Effector memory CD4-positive, alpha-beta T cell (primary cell): ENCODE measurements around the gene ALS2.
"Not testable (repeated sequence)": the region's sequence is repeated elsewhere in the genome, so short reads cannot be mapped to it uniquely, and the experiment has no call there.

ENCODE experiments used
- DNase-seq, 3 donors: peaks; one replicate each; pipeline ENCODE4 v3.0.0-alpha.2; 2020
- H3K27ac ChIP-seq: 2 replicates; pipeline ENCODE4 v1.7.0; 2013; ENCODE audit warnings: mild to moderate bottlenecking, low read length, moderate library complexity; ENCODE audit not compliant: insufficient read depth, poor library complexity, severe bottlenecking
- H3K27me3 ChIP-seq: replicated peaks from 2 replicates; pipeline ENCODE4 v1.7.0; 2013; ENCODE audit warnings: mild to moderate bottlenecking, low read length; ENCODE audit not compliant: insufficient read depth, control insufficient read depth, poor library complexity, severe bottlenecking
- H3K36me3 ChIP-seq: 2 replicates; pipeline ENCODE4 v1.7.0; 2013; ENCODE audit warnings: mild to moderate bottlenecking, low read length, moderate library complexity; ENCODE audit not compliant: control insufficient read depth, insufficient read depth
- H3K4me1 ChIP-seq: 2 replicates; pipeline ENCODE4 v1.7.0; 2013; ENCODE audit warnings: low read length, mild to moderate bottlenecking; ENCODE audit not compliant: control insufficient read depth, insufficient read depth, poor library complexity, severe bottlenecking
- H3K4me3 ChIP-seq: 2 replicates; pipeline ENCODE4 v1.7.0; 2013; ENCODE audit warnings: low read length, low read depth, mild to moderate bottlenecking; ENCODE audit not compliant: insufficient read depth, poor library complexity, severe bottlenecking
- H3K9me3 ChIP-seq: 2 replicates; pipeline ENCODE4 v1.7.0; 2013; ENCODE audit warnings: mild to moderate bottlenecking, low read length, moderate library complexity; ENCODE audit not compliant: control insufficient read depth
- total RNA-seq, 3 donors: gene quantifications; one replicate each; lab custom pipeline; 2026; lab: John Stamatoyannopoulos, UW

The ALS2 gene
- total RNA-seq: 23.9 to 27.1 (median 25.2) reads per million in 3 donors

GRCh38 chr2:201780674-201781493, at the start of gene ALS2:
TSS of gene ALS2 (minus strand) at chr2:201780933. CDS start at chr2:201768885, 12,048 bp downstream.
- H3K27me3 ChIP-seq: no peaks in the 10 kb centered on the region
- DNase-seq: peak; percentile 86 to 91 (median 89)
- H3K27ac ChIP-seq: peak within 1 kb of the TSS; percentile 78
- peaks cover 15% of the 10 kb centered on the region for H3K4me1 ChIP-seq
- no peaks in the 10 kb centered on the region for H3K36me3 ChIP-seq
- peak within 1 kb of the TSS; percentile 77 for H3K4me3 ChIP-seq
- H3K9me3 ChIP-seq: no peaks in the 10 kb centered on the region

DNA sequence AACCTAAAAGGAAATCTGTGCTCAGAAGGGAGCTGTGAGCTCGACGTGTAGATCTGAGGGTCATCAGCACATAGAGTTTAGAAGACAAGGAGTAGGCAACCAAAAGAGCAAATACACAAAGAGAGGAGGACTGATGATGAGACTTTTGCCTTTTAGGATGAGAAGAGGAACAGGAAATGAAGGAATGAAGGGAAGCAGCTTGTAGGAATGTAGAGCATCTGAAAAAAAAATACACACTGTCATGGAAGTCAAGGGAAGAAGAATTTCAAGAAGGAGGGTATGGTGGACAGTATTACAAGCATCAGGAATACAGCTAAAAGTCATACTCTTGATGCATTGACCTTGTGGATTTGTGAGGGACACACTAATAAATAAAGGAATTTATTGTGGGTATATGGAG, 47.5 kb upstream of the ALS2 start:
- H3K4me1 ChIP-seq: no peaks in the 10 kb centered on the region
- no peaks in the 10 kb centered on the region for H3K27me3 ChIP-seq
- no peaks in the 10 kb centered on the region for H3K9me3 ChIP-seq
- no peak overlapping the region for H3K27ac ChIP-seq
- no peak for DNase-seq
- no peak overlapping the region for H3K4me3 ChIP-seq
- no peaks in the 10 kb centered on the region for H3K36me3 ChIP-seq

DNA sequence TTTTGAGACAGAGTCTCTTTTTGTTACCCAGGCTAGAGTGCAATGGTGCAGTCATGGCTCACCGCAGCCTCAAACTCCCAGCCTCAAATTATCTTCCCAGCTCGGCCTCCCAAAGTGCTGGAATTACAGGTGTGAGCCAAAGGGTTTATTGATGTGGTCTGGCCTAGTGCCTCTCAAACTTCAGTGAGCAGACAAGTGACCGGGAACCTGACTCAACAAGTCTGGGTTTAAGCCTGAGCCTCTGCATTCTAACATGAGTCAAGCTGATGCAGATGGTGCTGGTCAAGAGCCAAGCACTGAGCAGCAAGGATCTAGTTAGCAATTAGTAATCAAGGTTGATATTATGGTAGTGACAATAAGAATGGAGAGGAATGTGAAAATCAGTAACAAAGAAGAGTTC, 46.9 kb upstream of the ALS2 start:
- H3K4me3 ChIP-seq: no peak overlapping the region
- no peaks in the 10 kb centered on the region for H3K9me3 ChIP-seq
- DNase-seq: no peak
- H3K27ac ChIP-seq: no peak overlapping the region
- H3K4me1 ChIP-seq: no peaks in the 10 kb centered on the region
- no peaks in the 10 kb centered on the region for H3K27me3 ChIP-seq
- no peaks in the 10 kb centered on the region for H3K36me3 ChIP-seq

DNA sequence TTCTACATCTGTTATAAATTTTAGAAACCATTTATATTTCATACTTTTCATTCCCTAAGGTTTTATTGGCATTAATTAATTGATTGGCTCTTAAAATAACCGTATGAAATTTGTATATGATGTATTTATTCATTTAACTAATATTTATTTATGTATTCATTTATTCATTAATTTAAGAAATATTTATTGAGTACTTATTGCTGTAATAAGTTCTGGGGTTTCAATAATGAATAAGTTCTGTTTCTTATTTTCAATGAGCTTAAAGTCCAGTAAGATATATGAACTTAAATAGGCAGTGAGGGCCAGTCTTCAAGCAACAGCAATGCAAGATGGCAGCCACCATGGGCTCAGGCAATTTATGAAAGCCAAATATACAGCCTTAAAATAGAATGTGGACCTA, 43.5 kb upstream of the ALS2 start:
- no peak for DNase-seq
- no peaks in the 10 kb centered on the region for H3K9me3 ChIP-seq
- H3K27me3 ChIP-seq: no peaks in the 10 kb centered on the region

GRCh38 chr2:201821080-201821479, 40.3 kb upstream of the ALS2 start:
- H3K36me3 ChIP-seq: no peaks in the 10 kb centered on the region
- H3K27me3 ChIP-seq: no peaks in the 10 kb centered on the region
- no peak overlapping the region for H3K4me3 ChIP-seq
- H3K9me3 ChIP-seq: no peaks in the 10 kb centered on the region
- H3K4me1 ChIP-seq: no peaks in the 10 kb centered on the region
- DNase-seq: no peak
- H3K27ac ChIP-seq: no peak overlapping the region

More for the DNA sequence above, 43.5 kb upstream of the ALS2 start:
- Histone ChIP-seq H3K27ac (no peak overlapping the region), H3K4me1 (no peaks in the 10 kb centered on the region), H3K36me3 (no peaks in the 10 kb centered on the region), H3K4me3 (no peak overlapping the region)

GRCh38 chr2:201820383-201821007, 39.8 kb upstream of the ALS2 start:
- Histone ChIP-seq H3K36me3 (no peaks in the 10 kb centered on the region), H3K27ac (no peak overlapping the region), H3K9me3 (no peaks in the 10 kb centered on the region), H3K4me1 (no peaks in the 10 kb centered on the region), H3K27me3 (peaks cover 3% of the 10 kb centered on the region), H3K4me3 (no peak overlapping the region)
- DNase-seq: no peak

DNA sequence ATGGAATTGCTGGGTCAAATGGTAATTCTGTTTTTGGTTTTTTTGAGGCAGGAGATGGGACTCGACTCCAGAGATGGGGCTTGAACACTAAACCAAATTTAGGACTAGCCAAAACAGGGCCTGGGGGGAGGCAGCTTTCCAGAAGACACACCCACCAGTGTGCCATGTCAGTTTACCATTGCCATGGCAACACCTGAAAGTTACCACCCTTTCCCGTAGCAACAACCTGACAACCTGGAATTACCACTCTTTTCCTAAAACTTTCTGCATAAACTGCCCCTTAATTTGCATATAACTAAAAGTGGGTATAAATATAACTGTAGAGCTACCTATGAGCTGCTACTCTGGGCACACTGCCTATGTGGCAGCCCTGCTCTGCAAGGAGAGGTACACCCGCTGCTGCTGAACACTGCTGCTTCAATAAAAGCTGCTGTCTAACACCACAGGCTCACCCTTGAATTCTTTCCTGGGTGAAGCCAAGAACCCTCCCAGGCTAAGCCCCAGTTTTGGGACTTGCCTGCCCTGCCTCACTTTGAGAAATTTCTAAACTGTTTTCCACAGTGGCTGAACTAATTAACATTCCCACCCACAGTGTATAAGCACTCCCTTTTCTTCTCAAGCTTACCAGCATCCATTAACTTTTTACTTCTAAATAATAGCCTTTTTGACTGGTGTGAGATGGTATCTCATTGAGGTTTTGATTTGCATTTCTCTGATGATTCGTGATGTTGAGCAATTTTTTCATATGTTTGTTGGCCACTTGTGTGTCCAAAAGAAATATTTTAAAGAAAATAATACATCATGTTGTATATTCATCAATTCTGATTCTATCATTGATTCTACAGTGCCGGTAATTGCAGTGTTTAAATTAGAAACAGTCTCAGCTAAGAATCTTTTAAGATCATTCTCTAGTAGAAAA, 36.2 kb upstream of the ALS2 start:
- no peaks in the 10 kb centered on the region for H3K9me3 ChIP-seq
- no peaks in the 10 kb centered on the region for H3K4me1 ChIP-seq
- no peaks in the 10 kb centered on the region for H3K36me3 ChIP-seq
- peaks cover 6% of the 10 kb centered on the region for H3K27me3 ChIP-seq
- H3K4me3 ChIP-seq: no peak overlapping the region
- H3K27ac ChIP-seq: no peak overlapping the region
- no peak for DNase-seq

GRCh38 chr2:201813996-201814760, 33.4 kb upstream of the ALS2 start:
- Histone ChIP-seq H3K4me3 (no peak overlapping the region), H3K27me3 (peaks cover 9% of the 10 kb centered on the region), H3K4me1 (no peaks in the 10 kb centered on the region), H3K36me3 (no peaks in the 10 kb centered on the region), H3K9me3 (no peaks in the 10 kb centered on the region), H3K27ac (no peak overlapping the region)
- DNase-seq: no peak

- not testable (repeated sequence) for H3K27me3 ChIP-seq
These were observed 29.9 kb upstream of the ALS2 start for GRCh38 chr2:201810604-201811003.

More at GRCh38 chr2:201810604-201811003, 29.9 kb upstream of the ALS2 start:
- not testable (repeated sequence) for H3K36me3 ChIP-seq, H3K27ac ChIP-seq, H3K4me1 ChIP-seq, H3K4me3 ChIP-seq, H3K9me3 ChIP-seq, DNase-seq
